ENCODE data around the gene FAM98B. TPM values are rescaled to one million over a fixed set of nuclear protein-coding genes. Genes with fewer than 3 reads are reported as not detected.

Gene FAM98B
- total and polyA plus RNA-seq, 2 of the 13 experiments (the other 11 are each of a cell fraction or from before 2014, with no cell fraction given) = 3.7 to 4.7 TPM

GRCh38 chr15:38460543-38460942, 6.6 kb downstream of the FAM98B start:
- H3K9ac ChIP-seq (ENCODE audit: insufficient read depth, low read depth, low read length) = no peak overlapping the region
- H3K9me3 ChIP-seq (ENCODE audit: low read length) = no peaks in the 10 kb centered on the region
- in situ Hi-C loops (cut with HindIII; ENCODE audit: extremely low pct_ligation_motif_present, low pct_unique_long_range_greater_than_20kb) = no loop called here
- 96% methylated on average over 3 of the region's 3 CpGs for WGBS (ENCODE audit: low lambda C conversion rate)
- CTCF ChIA-PET (ENCODE audit: low intra/inter-chr PET ratio, low total read pairs) = no interaction called here
- H3K4me3 ChIP-seq (replicated peaks in 1 of 3; ENCODE audit: insufficient read depth in 1 of 3, low read depth in 2 of 3, low read length in 3 of 3) = no peak overlapping the region
- ATAC-seq (no peak), DNase-seq (ENCODE audit: low spot score) (no peak), FAIRE-seq (no peak)
- peaks cover 11% of the 10 kb centered on the region for H3K4me1 ChIP-seq (ENCODE audit: insufficient read depth, low read length)
- H3K36me3 ChIP-seq (replicated peaks in 1 of 2; ENCODE audit: control insufficient read depth in 1 of 2, insufficient read depth in 2 of 2, low read length in 2 of 2) = 0 out of 5 replicates have a peak, but pooled peaks cover 0 to 1% of the 10 kb centered on the region in 2 experiments
- no peaks in the 10 kb centered on the region; a peak in 1 of 5 replicates for H3K27me3 ChIP-seq (ENCODE audit: control insufficient read depth in 1 of 2, insufficient read depth in 2 of 2, low read length in 2 of 2)
- intact Hi-C loops (cut with micrococcal nuclease; ENCODE audit: unreplicated experiment) = no loop called here
- H4K20me1 ChIP-seq (ENCODE audit: insufficient read depth, low read length) = no peaks in the 10 kb centered on the region; the same call in 1 of the 2 replicates
- POLR2A ChIA-PET = no interaction called here
- no peak overlapping the region for H2AFZ ChIP-seq (ENCODE audit: low read length)
- peaks cover 66% of the 10 kb centered on the region for H3K79me2 ChIP-seq (ENCODE audit: insufficient read depth, low read length)
- no TSS peak for BruUV-seq (replicated peaks)
- no peak overlapping the region for H3K27ac ChIP-seq (ENCODE audit: extremely low read length, insufficient read depth, low read length)
- H3K4me2 ChIP-seq (ENCODE audit: low read depth, low read length) = no peak overlapping the region
- TF ChIP-seq, protein P1, sequence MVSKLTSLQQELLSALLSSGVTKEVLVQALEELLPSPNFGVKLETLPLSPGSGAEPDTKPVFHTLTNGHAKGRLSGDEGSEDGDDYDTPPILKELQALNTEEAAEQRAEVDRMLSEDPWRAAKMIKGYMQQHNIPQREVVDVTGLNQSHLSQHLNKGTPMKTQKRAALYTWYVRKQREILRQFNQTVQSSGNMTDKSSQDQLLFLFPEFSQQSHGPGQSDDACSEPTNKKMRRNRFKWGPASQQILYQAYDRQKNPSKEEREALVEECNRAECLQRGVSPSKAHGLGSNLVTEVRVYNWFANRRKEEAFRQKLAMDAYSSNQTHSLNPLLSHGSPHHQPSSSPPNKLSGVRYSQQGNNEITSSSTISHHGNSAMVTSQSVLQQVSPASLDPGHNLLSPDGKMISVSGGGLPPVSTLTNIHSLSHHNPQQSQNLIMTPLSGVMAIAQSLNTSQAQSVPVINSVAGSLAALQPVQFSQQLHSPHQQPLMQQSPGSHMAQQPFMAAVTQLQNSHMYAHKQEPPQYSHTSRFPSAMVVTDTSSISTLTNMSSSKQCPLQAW (CRISPR knock-in tag; IDR thresholded peaks at IDR 0.05) = no peak
- no peak for TF ChIP-seq ZNF282 (IDR thresholded peaks at IDR 0.05; ENCODE audit: partially characterized antibody)
- TF ChIP-seq POLR2A (IDR thresholded peaks at IDR 0.05; ENCODE audit: insufficient read depth in 1 of 2, low read depth in 2 of 2, low read length in 2 of 2) = no peak
- no peak for TF ChIP-seq HOMEZ (CRISPR knock-in tag; IDR thresholded peaks at IDR 0.05; ENCODE audit: low read depth)
- TF ChIP-seq KLF12 (CRISPR knock-in tag; IDR thresholded peaks at IDR 0.05; ENCODE audit: borderline replicate concordance) = no peak
- TF ChIP-seq ZNF160 (CRISPR knock-in tag; IDR thresholded peaks at IDR 0.05) = no peak
- no peak for TF ChIP-seq TGIF2 (CRISPR knock-in tag; IDR thresholded peaks at IDR 0.05)
- no peak for TF ChIP-seq ZNF784 (CRISPR knock-in tag; IDR thresholded peaks at IDR 0.05; ENCODE audit: borderline replicate concordance)
- TF ChIP-seq, protein P2, sequence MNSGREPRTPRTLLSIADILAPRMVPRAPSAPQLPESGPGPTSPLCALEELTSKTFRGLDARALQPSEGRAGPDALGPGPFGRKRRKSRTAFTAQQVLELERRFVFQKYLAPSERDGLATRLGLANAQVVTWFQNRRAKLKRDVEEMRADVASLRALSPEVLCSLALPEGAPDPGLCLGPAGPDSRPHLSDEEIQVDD (CRISPR knock-in tag; IDR thresholded peaks at IDR 0.05; ENCODE audit: borderline replicate concordance) = no peak
- TF ChIP-seq ZNF580 (CRISPR knock-in tag; IDR thresholded peaks at IDR 0.05; ENCODE audit: borderline replicate concordance, low read depth) = no peak
